Endothelial cell of umbilical vein (primary cell): ENCODE results near the gene GALNT12. TPM values are rescaled to one million over a fixed set of nuclear protein-coding genes. Genes with fewer than 3 reads are reported as not detected.

Experiments
- BruUV-seq: library from RNA; stranded (reverse); fragments of 400-500 nt; replicated peaks from 2 replicates; lab custom pipeline; 2021; lab: Mats Ljungman, UMichigan
- CTCF ChIA-PET: fragments of 300-600, 350-600 bp; sonication (Branson Sonifier 250); formaldehyde crosslinking; loops from one replicate; lab custom pipeline; 2021; ENCODE audit warnings: antibody characterized with exemption, inconsistent platforms; lab: Charles Lee
- POLR2A ChIA-PET: fragments of 300-600, 350-600 bp; sonication (Branson Sonifier 250); formaldehyde crosslinking; loops from one replicate; lab custom pipeline; 2021; ENCODE audit warnings: antibody characterized with exemption, inconsistent platforms; lab: Charles Lee
- DNase-seq: peaks from one replicate; pipeline ENCODE4 v3.0.0-alpha.2; 2011; ENCODE audit warnings: low read depth, low spot score
- FAIRE-seq: peaks from 2 replicates; lab custom pipeline; 2011; peaks lifted over from hg19 to GRCh38; lab: Jason Lieb, UNC
- H2AFZ ChIP-seq: 2 replicates; pipeline ENCODE4 v1.6.0; 2012; ENCODE audit warnings: low read depth, low read length, control low read depth, inconsistent platforms
- H3K27ac ChIP-seq: 2 replicates; pipeline ENCODE4 v1.5.1; 2011; ENCODE audit warnings: low read depth, mild to moderate bottlenecking, control low read depth, low read length, moderate library complexity; ENCODE audit not compliant: insufficient read depth
- H3K27me3 ChIP-seq, 2 experiments: 2 replicates each; pipeline versions ENCODE4 v1.6.0 to v1.6.1; 2011; ENCODE audit warnings: low read length in 2 of 2, mixed read lengths in 1 of 2; ENCODE audit not compliant: control insufficient read depth in 2 of 2, insufficient read depth in 2 of 2
- H3K36me3 ChIP-seq, 2 experiments: 2 replicates in 1 of 2; 3 replicates in 1 of 2; pipeline ENCODE4 v1.5.1; 2011; ENCODE audit warnings: low read length in 2 of 2, mild to moderate bottlenecking in 1 of 2, moderate library complexity in 1 of 2; ENCODE audit not compliant: control insufficient read depth in 2 of 2, insufficient read depth in 2 of 2; ENCODE audit errors: extremely low read depth in 1 of 2
- H3K4me1 ChIP-seq: 3 replicates; pipeline ENCODE4 v1.5.1; 2011; ENCODE audit warnings: mild to moderate bottlenecking, low read length; ENCODE audit not compliant: control insufficient read depth, insufficient read depth; ENCODE audit errors: extremely low read depth
- H3K4me2 ChIP-seq: 2 replicates; pipeline ENCODE4 v1.6.1; 2011; ENCODE audit warnings: low read length, control low read depth, mixed read lengths; ENCODE audit not compliant: insufficient read depth
- H3K4me3 ChIP-seq, 3 experiments: fragments of 200-600 bp in 1 of 3; sonication (generic), shearing (Covaris generic) in 1 of 3; replicated peaks in 1 of 3; 2 replicates each; pipeline ENCODE4 v1.5.1; 2011 to 2016; ENCODE audit warnings: control low read depth in 3 of 3, low read length in 3 of 3, mild to moderate bottlenecking in 2 of 3, inconsistent platforms in 1 of 3, low read depth in 1 of 3, moderate library complexity in 1 of 3; ENCODE audit not compliant: insufficient read depth in 1 of 3
- H3K79me2 ChIP-seq: 2 replicates; pipeline ENCODE4 v1.6.0; 2012; ENCODE audit warnings: low read length, inconsistent platforms; ENCODE audit not compliant: control insufficient read depth, insufficient read depth
- H3K9ac ChIP-seq: replicated peaks from 2 replicates; pipeline ENCODE3; 2011; ENCODE audit warnings: low read length, control low read depth; ENCODE audit not compliant: insufficient read depth; ENCODE audit errors: extremely low read depth
- H3K9me1 ChIP-seq: replicated peaks from 3 replicates; pipeline ENCODE4 v1.6.0; 2011; ENCODE audit warnings: mild to moderate bottlenecking, low read length; ENCODE audit not compliant: control insufficient read depth, insufficient read depth; ENCODE audit errors: extremely low read depth
- H3K9me3 ChIP-seq: replicated peaks from 2 replicates; pipeline ENCODE4 v1.5.1; 2012; ENCODE audit warnings: low read length, inconsistent platforms; ENCODE audit not compliant: control insufficient read depth, insufficient read depth
- H4K20me1 ChIP-seq: replicated peaks from 2 replicates; pipeline ENCODE3; 2011; ENCODE audit warnings: mild to moderate bottlenecking, low read length; ENCODE audit not compliant: control insufficient read depth, insufficient read depth; ENCODE audit errors: extremely low read depth
- EZH2 ChIP-seq: IDR thresholded peaks from 2 replicates; pipeline ENCODE4 v1.6.1; 2012; ENCODE audit warnings: borderline replicate concordance, low read depth, mild to moderate bottlenecking, moderate library complexity, low read length, inconsistent platforms; ENCODE audit not compliant: severe bottlenecking
- FOS ChIP-seq: IDR thresholded peaks from 2 replicates; pipeline ENCODE4 v1.6.1; 2011; ENCODE audit warnings: mild to moderate bottlenecking, low read length, moderate library complexity, borderline replicate concordance; ENCODE audit not compliant: insufficient read depth
- GATA2 ChIP-seq: IDR thresholded peaks from 2 replicates; pipeline ENCODE4 v1.7.0; 2011; ENCODE audit warnings: low read depth, mild to moderate bottlenecking, moderate library complexity, mixed read lengths, low read length; ENCODE audit not compliant: insufficient read length, insufficient read depth
- JUN ChIP-seq: IDR thresholded peaks from 2 replicates; pipeline ENCODE4 v1.6.1; 2011; ENCODE audit warnings: borderline replicate concordance, low read depth; ENCODE audit not compliant: insufficient read length, insufficient read depth
- MYC ChIP-seq: IDR thresholded peaks from one replicate; pipeline ENCODE4 v1.6.1; 2011; ENCODE audit warnings: mild to moderate bottlenecking, low read depth, low read length
- POLR2A ChIP-seq: IDR thresholded peaks from 2 replicates; pipeline ENCODE4 v1.6.1; 2012; ENCODE audit warnings: low read depth, mild to moderate bottlenecking, control low read depth, low read length
- POLR2AphosphoS5 ChIP-seq: IDR thresholded peaks from 2 replicates; pipeline ENCODE4 v1.6.1; 2012; ENCODE audit warnings: low read depth, mild to moderate bottlenecking, control low read depth, low read length, moderate library complexity; ENCODE audit not compliant: insufficient read depth
- dilution Hi-C: fragments of 300-500 bp; cut with MboI; formaldehyde crosslinking; loops from one replicate; pipeline ENCODE4 v1.15.0; 2019; ENCODE audit warnings: low sequenced_read_pairs; ENCODE audit not compliant: extremely low pct_ligation_motif_present
- intact Hi-C: fragments of 100-400 bp; cut with micrococcal nuclease; formaldehyde crosslinking; loops from one replicate; pipeline ENCODE4 v1.10.0; 2022
- polyA plus RNA-seq, 4 experiments: library from polyadenylated mRNA; depleted of rRNA in 3 of 4; stranded (reverse) in 3 of 4; unstranded in 1 of 4; fragments of >200 nt; gene quantifications; 2 replicates each; pipeline versions ENCODE4 v1.2.1 to v1.2.3, GENCODE V29; 2011 to 2012; ENCODE audit warnings: missing spikeins in 1 of 4
- total RNA-seq: library from RNA; stranded (reverse); gene quantifications from 2 replicates; pipeline ENCODE4 v1.2.3, GENCODE V29; 2021
- TF ChIP-seq, protein P1 (sequence below), 2 donors: IDR thresholded peaks; 1 replicate in 1 of 2; 2 replicates in 1 of 2; pipeline ENCODE4 v1.5.1; 2011; ENCODE audit warnings: low read length in 2 of 2, mild to moderate bottlenecking in 2 of 2, moderate library complexity in 2 of 2, control low read depth in 1 of 2, inconsistent platforms in 1 of 2, low read depth in 1 of 2; ENCODE audit not compliant: insufficient read depth in 1 of 2; ENCODE audit errors: extremely low read depth in 1 of 2
- TF ChIP-seq, protein P2 (sequence below): IDR thresholded peaks from 2 replicates; pipeline ENCODE4 v1.6.1; 2011; ENCODE audit not compliant: insufficient read depth, insufficient read length

The GALNT12 gene
- total and polyA plus RNA-seq, 2 donors (not counting 3 experiments of a cell fraction or from before 2014, with no cell fraction given) = 0.26 to 0.44 TPM

DNA sequence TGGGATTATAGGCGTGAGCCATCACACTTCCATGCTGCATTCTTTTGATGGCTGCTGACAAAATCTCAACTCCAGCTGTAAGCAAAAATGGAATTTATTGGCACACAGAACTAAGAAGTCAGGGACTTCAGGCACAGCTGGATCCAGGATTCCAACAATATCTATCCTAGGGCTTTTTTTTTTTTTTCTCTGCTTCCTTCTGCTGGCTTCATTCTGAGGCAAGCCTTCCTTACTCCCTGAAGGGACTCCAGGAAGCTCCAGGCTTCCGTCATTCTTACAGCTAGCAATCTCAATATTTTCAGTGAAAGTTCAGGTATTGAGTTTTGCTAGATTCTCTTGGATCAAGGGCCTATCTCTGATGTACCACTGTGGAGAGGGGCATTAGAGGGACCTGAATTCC lies 66.1 kb downstream of the GALNT12 start:
- no peak for DNase-seq
- H3K9me1 ChIP-seq = no peaks in the 10 kb centered on the region
- no peak overlapping the region for H3K27ac ChIP-seq
- H4K20me1 ChIP-seq = no peaks in the 10 kb centered on the region
- intact Hi-C loops (no loop called here), dilution Hi-C loops (no loop called here)
- CTCF ChIA-PET = interaction anchor here (1.5 kb wide), 1 partner anchor 101 kb away, joined by 4 read pairs; no protein-coding TSS in a partner anchor
- no peak overlapping the region for H3K9ac ChIP-seq
- POLR2A ChIA-PET = no interaction called here
- H3K4me1 ChIP-seq = no peaks in the 10 kb centered on the region
- no peaks in the 10 kb centered on the region for H3K79me2 ChIP-seq
- no peaks in the 10 kb centered on the region for H3K9me3 ChIP-seq
- no peak overlapping the region for H3K4me2 ChIP-seq
- H3K27me3 ChIP-seq = no peaks in the 10 kb centered on the region
- TF ChIP-seq, protein P1, sequence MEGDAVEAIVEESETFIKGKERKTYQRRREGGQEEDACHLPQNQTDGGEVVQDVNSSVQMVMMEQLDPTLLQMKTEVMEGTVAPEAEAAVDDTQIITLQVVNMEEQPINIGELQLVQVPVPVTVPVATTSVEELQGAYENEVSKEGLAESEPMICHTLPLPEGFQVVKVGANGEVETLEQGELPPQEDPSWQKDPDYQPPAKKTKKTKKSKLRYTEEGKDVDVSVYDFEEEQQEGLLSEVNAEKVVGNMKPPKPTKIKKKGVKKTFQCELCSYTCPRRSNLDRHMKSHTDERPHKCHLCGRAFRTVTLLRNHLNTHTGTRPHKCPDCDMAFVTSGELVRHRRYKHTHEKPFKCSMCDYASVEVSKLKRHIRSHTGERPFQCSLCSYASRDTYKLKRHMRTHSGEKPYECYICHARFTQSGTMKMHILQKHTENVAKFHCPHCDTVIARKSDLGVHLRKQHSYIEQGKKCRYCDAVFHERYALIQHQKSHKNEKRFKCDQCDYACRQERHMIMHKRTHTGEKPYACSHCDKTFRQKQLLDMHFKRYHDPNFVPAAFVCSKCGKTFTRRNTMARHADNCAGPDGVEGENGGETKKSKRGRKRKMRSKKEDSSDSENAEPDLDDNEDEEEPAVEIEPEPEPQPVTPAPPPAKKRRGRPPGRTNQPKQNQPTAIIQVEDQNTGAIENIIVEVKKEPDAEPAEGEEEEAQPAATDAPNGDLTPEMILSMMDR (IDR thresholded peaks at IDR 0.05; ENCODE audit: extremely low read depth in 1 of 2, insufficient read depth in 1 of 2, low read depth in 1 of 2, low read length in 2 of 2) = no peak
- no peak for TF ChIP-seq EZH2
- TF ChIP-seq POLR2A = no peak
- TF ChIP-seq GATA2 = no peak
- TF ChIP-seq, protein P2, sequence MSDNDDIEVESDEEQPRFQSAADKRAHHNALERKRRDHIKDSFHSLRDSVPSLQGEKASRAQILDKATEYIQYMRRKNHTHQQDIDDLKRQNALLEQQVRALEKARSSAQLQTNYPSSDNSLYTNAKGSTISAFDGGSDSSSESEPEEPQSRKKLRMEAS = no peak
- TF ChIP-seq JUN = no peak
- TF ChIP-seq POLR2AphosphoS5 = no peak
- TF ChIP-seq MYC = no peak
- no peak for TF ChIP-seq FOS
- H3K4me3 ChIP-seq = no peak overlapping the region
- no peak overlapping the region for H2AFZ ChIP-seq
- FAIRE-seq = no peak
- BruUV-seq = no TSS peak
- H3K36me3 ChIP-seq = no peaks in the 10 kb centered on the region
